ENCODE measurements around the gene BBIP1.

Gene BBIP1

DNA sequence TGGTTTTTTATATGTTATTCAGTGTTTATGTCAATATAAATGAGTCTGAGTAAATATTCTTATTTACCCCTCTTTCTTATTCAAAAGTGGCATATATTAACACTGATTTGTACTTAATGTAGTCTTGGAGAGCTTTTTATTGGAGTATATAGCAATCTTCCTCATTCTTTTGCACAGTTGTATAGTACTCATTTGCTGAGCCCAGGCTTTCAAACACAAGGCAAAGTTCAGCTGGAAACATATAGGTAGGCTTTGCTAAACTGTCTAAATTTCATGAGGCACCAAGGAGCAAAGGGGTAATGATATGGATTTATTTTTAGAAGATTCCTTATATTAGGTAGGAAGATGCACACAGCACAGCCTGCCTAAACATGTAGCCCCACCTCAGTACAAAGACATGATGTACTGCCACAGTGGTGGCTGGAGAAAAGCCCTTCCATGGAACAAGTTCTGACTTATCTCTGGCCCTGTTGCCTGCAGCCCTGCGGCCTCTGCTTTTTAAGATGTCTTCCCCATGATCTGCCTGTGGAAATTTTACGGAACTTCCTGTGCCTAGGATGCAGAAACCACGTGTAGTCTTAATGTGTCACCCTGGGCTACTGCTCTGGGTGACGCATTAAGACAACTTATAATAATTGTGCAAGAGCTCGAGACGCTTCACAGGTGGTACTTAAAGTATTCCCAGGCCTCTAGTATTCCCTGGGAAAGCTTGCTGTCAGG is 56.9 kb downstream of the BBIP1 start:
- DNase-seq = no peak

DNA sequence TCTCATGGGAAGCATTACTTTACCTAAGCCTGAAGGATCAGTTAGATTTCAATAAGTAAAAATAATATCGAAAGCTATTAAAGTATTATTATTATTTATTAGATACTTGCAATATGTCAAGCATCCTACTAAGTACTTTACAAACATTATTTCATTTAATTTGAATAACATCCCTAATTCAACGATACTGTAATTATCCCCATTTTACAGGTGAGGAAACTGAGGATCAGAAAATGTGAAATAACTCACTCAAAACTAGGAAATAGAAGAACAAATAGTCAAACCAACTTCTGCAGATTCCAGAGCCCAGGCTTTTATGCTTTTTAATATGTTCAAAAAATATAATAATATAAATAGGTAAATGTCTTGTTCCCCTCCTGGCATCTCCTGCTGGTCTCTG is 57.5 kb downstream of the BBIP1 start:
- DNase-seq = no peak

GRCh38 chr10:110860576-110861241 is 58.3 kb downstream of the BBIP1 start:
- no peak for DNase-seq

DNA sequence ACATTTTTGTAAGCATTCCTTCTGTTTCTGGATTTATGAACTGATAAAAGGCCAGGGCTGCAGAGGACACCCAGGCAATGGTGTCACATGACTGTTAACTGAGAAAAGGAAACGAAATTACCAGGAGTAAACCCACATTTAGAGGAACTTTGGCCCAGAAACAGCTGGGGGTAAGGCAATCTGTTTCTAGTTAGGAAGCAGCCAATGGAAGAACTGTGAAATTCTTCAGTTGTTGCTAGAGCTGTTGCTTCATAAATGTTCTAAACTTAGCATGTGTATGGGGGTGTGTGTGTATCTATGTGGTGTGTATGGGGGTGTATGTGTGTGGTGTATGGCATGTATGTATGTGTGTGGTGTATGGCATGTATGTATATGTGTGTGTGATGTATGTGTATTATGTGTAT is 59.0 kb downstream of the BBIP1 start:
- no peak for DNase-seq

- DNase-seq = no peak
These were observed 59.6 kb downstream of the BBIP1 start for GRCh38 chr10:110859206-110859972.

GRCh38 chr10:110858297-110858934 is 60.6 kb downstream of the BBIP1 start:
- DNase-seq = no peak

DNA sequence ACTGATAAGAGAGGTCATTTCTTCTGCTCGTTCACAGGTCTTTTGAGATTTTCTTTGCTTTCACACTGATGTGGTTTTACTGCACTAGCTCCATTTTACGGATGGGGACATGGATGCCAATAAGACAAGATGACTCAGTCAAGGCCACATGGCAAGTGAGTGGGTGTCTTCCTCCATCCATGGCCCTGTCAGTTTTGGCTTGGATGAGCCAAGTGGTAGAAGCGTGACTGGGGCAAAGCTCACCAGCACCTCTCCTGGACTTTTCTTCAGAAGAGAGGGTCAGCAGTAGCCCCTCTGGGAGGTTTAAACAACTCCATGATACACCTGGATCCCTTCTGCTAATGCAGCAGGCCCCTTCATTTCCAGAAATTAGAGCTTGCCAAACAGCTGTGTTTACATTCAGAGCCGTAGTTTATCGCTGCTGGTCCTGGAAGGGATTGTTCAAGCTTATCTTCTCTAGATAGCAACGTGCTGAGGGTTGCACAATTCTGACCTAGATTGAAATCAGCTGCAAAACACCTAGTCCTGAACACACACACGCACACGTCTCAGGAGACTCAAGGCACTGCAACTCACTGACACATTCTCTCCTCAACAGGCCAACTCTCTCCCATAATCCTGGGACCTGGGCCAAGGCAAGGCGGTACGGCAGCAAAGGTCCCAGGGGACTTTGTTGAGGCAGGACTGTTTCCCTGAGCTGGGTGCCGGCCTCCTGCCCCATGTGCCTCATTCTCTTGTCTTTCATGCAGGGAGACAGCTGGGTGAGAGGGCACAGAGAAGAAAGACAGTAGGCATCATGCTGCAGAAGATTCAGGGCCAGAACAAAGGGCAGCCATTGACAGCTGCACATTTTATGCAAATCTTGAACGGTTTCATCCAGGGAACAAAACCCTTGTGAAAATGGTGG is 61.5 kb downstream of the BBIP1 start:
- DNase-seq = no peak

DNA sequence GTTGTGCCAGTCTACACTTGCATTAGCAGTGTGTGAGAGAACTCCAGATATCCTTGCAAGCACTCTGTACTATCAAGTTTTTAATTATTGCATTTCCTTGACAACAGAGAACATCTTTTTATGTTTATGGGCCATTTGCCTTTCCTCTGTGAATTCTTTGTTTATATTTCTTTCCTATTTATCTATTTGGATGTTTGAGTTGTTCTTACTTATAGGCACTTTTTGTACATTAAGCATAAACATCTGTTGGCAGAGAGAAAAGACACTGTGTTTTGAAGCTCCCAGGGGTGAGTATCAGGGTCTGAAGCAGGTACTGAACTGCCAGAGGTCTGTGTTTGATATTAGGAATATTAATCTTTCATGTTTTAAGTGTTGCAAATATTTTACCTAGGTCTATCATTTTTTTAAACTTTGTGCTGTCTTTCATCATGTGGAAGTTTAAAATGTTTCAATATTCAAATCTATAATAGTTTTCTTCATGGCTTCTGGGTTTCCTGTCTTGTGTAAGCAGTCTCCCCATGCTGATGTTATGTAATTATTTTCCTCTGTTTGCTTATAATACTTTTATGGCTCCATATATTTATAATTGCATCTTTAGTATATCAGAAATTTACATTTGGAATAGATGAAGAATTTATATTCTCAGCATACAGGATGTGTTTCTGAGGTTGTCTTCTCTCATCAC is 64.9 kb downstream of the BBIP1 start:
- no peak for DNase-seq

GRCh38 chr10:110852947-110853346 is 66.0 kb downstream of the BBIP1 start:
- DNase-seq = no peak

DNA sequence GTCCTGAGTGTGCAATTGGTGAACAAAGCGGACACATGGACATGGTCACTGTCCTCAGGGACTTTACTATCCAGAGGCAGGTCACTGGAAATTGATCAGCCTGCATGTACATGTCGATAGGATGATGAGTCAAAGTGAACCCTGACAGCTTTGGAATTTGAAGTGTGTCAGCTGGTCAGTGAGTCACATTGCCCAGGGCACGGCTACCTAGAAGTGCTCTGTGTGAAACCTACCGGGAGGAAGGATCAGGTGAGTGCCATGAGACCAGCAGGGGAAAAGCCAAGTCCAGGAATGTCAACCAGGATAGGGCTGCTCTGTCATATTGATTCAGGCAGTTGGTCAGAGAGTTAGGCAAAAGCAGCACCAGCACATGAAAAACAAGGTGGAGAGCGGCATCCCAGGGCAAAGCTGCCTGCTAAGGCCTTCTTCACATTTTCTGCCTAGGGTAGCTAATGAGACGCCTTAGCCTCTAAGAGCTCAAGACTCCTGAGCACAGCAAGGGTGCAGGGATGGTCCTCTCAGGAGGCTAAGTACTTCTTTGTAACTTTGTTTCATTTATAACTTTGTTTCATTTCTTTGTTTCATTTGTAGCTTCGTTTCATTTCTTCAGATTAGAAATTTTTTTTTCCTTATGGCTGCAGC is 66.6 kb downstream of the BBIP1 start:
- no peak for DNase-seq

GRCh38 chr10:110851020-110851612 is 67.9 kb downstream of the BBIP1 start:
- DNase-seq = no peak

DNA sequence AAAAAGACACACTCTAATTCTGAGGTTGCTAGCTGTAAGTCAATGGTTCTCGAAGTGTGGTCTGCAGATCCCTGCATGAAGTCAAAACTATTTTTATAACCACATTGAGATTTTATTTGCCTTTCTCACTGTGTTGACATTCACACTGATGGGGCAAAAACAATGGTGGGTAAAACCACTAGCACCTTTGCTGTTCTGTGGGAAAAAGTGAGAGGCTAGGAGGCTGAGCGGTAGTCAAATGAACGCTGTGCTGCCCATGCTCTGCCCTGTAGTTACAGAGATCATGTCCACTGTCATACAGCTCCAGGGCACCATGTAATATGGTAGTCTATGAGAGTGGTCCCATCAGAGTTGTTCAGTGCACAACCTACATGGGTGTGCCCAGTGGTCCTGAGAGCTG is 68.9 kb downstream of the BBIP1 start:
- no peak for DNase-seq
